GM03348 (cell line): ENCODE results near the gene WIPF1.

ENCODE experiments used
- DNase-seq: peaks from one replicate; pipeline ENCODE4 v3.0.0; 2012; ENCODE audit warnings: low spot score

Gene WIPF1

GRCh38 chr2:174595116-174595809 lies 2.3 kb downstream of the WIPF1 start:
- no peak for DNase-seq

GRCh38 chr2:174594456-174594855 lies 3.1 kb downstream of the WIPF1 start:
- DNase-seq = no peak

- peak; percentile 60 for DNase-seq
Observed at GRCh38 chr2:174593574-174594203, 3.9 kb downstream of the WIPF1 start.

GRCh38 chr2:174593041-174593440 lies 4.6 kb downstream of the WIPF1 start:
- no peak for DNase-seq

- DNase-seq = no peak
Observed at GRCh38 chr2:174591740-174592139, 5.9 kb downstream of the WIPF1 start.

- peak; percentile 52 for DNase-seq
Observed at GRCh38 chr2:174590928-174591648, 6.5 kb downstream of the WIPF1 start.

- no peak for DNase-seq
Observed at GRCh38 chr2:174590346-174590745, 7.3 kb downstream of the WIPF1 start.

- no peak for DNase-seq
Observed at GRCh38 chr2:174589334-174589733, 8.3 kb downstream of the WIPF1 start.

- DNase-seq = peak; percentile 53
Observed at GRCh38 chr2:174588463-174588862, 9.1 kb downstream of the WIPF1 start.

GRCh38 chr2:174587579-174587978 lies 10.0 kb downstream of the WIPF1 start:
- DNase-seq = peak; percentile 48

GRCh38 chr2:174586418-174587295 lies 10.9 kb downstream of the WIPF1 start:
- DNase-seq = no peak

GRCh38 chr2:174585657-174586252 lies 11.8 kb downstream of the WIPF1 start:
- DNase-seq = no peak

GRCh38 chr2:174585146-174585545 lies 12.5 kb downstream of the WIPF1 start:
- no peak for DNase-seq

- no peak for DNase-seq
Observed at GRCh38 chr2:174581491-174581890, 16.1 kb downstream of the WIPF1 start.

- DNase-seq = no peak
Observed at GRCh38 chr2:174580951-174581350, 16.7 kb downstream of the WIPF1 start.

GRCh38 chr2:174577967-174578589 lies 19.5 kb downstream of the WIPF1 start:
- DNase-seq = peak; percentile 67

GRCh38 chr2:174575124-174575776 lies 22.4 kb downstream of the WIPF1 start:
- DNase-seq = no peak

GRCh38 chr2:174574657-174575056 lies 22.9 kb downstream of the WIPF1 start:
- DNase-seq = no peak

- DNase-seq = no peak
Observed at GRCh38 chr2:174573621-174574081, 24.0 kb downstream of the WIPF1 start.

GRCh38 chr2:174572556-174572955 lies 25.0 kb downstream of the WIPF1 start:
- DNase-seq = no peak
